OCI-LY7 (cell line): ENCODE measurements around the gene DRG2. TPM values are rescaled to one million over a fixed set of nuclear protein-coding genes. Genes with fewer than 3 reads are reported as not detected.

Experiments
- BruUV-seq: library from RNA; stranded (reverse); fragments of 400-500 nt; replicated peaks from 2 replicates; lab custom pipeline; 2021; lab: Mats Ljungman, UMichigan
- CTCF ChIA-PET: fragments of 300-600 bp; sonication (Branson Sonifier 250); formaldehyde crosslinking; loops from one replicate; lab custom pipeline; 2022; ENCODE audit warnings: antibody characterized with exemption; ENCODE audit not compliant: unreplicated experiment; lab: Charles Lee
- POLR2A ChIA-PET: fragments of 300-600 bp; sonication (Branson Sonifier 250); formaldehyde crosslinking; loops from one replicate; lab custom pipeline; 2022; ENCODE audit warnings: antibody characterized with exemption; lab: Charles Lee
- DNase-seq: peaks from one replicate; pipeline ENCODE4 v3.0.0-alpha.2; 2015; ENCODE audit warnings: low spot score
- H2AFZ ChIP-seq: fragments of 200-600 bp; sonication (generic), shearing (Covaris generic); 2 replicates; pipeline ENCODE4 v1.6.1; 2014; ENCODE audit warnings: mild to moderate bottlenecking, antibody characterized with exemption, low read length, moderate library complexity
- H3K27ac ChIP-seq: fragments of 200-600 bp; sonication (generic); 2 replicates; pipeline ENCODE4 v1.5.1; 2014; ENCODE audit warnings: mixed run types, low read depth, mild to moderate bottlenecking, moderate library complexity, low read length, inconsistent platforms; ENCODE audit not compliant: poor library complexity, severe bottlenecking
- H3K36me3 ChIP-seq: fragments of 200-600 bp; sonication (generic); 2 replicates; pipeline ENCODE4 v1.6.1; 2014; ENCODE audit warnings: mild to moderate bottlenecking, antibody characterized with exemption, low read length, moderate library complexity, mixed read lengths; ENCODE audit not compliant: insufficient read depth
- H3K4me1 ChIP-seq: fragments of 200-600 bp; sonication (generic); 2 replicates; pipeline ENCODE4 v1.5.1; 2014; ENCODE audit warnings: mild to moderate bottlenecking, low read length; ENCODE audit not compliant: insufficient read depth, poor library complexity, severe bottlenecking
- H3K4me2 ChIP-seq: fragments of 200-600 bp; sonication (generic); 2 replicates; pipeline ENCODE4 v1.6.1; 2014; ENCODE audit warnings: mild to moderate bottlenecking, low read length
- H3K4me3 ChIP-seq: fragments of 200-600 bp; sonication (generic); 2 replicates; pipeline ENCODE4 v1.5.1; 2014; ENCODE audit warnings: mild to moderate bottlenecking, low read depth, low read length; ENCODE audit not compliant: poor library complexity, severe bottlenecking
- H3K79me2 ChIP-seq: fragments of 200-600 bp; sonication (generic); 2 replicates; pipeline ENCODE4 v1.6.1; 2016; ENCODE audit warnings: low read depth, mild to moderate bottlenecking, low read length, moderate library complexity, mixed read lengths; ENCODE audit not compliant: insufficient read depth
- H3K9me2 ChIP-seq: fragments of 200-600 bp; sonication (generic); 2 replicates; pipeline ENCODE4 v1.6.1; 2016; ENCODE audit warnings: mild to moderate bottlenecking, low read length, mixed read lengths; ENCODE audit not compliant: insufficient read depth
- H3K9me3 ChIP-seq: fragments of 200-600 bp; sonication (generic); 2 replicates; pipeline ENCODE4 v1.6.1; 2014; ENCODE audit warnings: mild to moderate bottlenecking, mixed run types, low read length, mixed read lengths
- H4K20me1 ChIP-seq: fragments of 200-600 bp; sonication (generic); 2 replicates; pipeline ENCODE4 v1.6.1; 2014; ENCODE audit warnings: mild to moderate bottlenecking, antibody characterized with exemption, low read length, moderate library complexity, mixed read lengths; ENCODE audit not compliant: insufficient read depth
- EZH2phosphoT487 ChIP-seq: fragments of 200-600 bp; sonication (generic); IDR thresholded peaks from 2 replicates; pipeline ENCODE4 v1.6.1; 2018; ENCODE audit warnings: low read depth, borderline replicate concordance, mild to moderate bottlenecking, mixed run types, antibody characterized with exemption, low read length, moderate library complexity, mixed read lengths
- intact Hi-C: fragments of 100-400 bp; cut with micrococcal nuclease; formaldehyde crosslinking; loops from one replicate; pipeline ENCODE4 v1.10.0; 2022; ENCODE audit not compliant: unreplicated experiment
- total RNA-seq, 2 experiments: library from RNA; depleted of rRNA in 1 of 2; stranded (reverse); fragments of >200 nt in 1 of 2; shearing (Covaris generic) in 1 of 2; gene quantifications; 2 replicates each; pipeline ENCODE4 v1.2.3, GENCODE V29; 2014 to 2022
- TF ChIP-seq, protein P1 (sequence below): fragments of 200-600 bp; sonication (generic); conservative IDR thresholded peaks from 2 replicates; pipeline ENCODE4 v1.5.1; 2014; ENCODE audit warnings: mild to moderate bottlenecking, antibody characterized with exemption, low read length, moderate library complexity, mixed read lengths

Gene DRG2
- total RNA-seq, 2 experiments from 2014 or later = 60.4 to 62.6 TPM

DNA sequence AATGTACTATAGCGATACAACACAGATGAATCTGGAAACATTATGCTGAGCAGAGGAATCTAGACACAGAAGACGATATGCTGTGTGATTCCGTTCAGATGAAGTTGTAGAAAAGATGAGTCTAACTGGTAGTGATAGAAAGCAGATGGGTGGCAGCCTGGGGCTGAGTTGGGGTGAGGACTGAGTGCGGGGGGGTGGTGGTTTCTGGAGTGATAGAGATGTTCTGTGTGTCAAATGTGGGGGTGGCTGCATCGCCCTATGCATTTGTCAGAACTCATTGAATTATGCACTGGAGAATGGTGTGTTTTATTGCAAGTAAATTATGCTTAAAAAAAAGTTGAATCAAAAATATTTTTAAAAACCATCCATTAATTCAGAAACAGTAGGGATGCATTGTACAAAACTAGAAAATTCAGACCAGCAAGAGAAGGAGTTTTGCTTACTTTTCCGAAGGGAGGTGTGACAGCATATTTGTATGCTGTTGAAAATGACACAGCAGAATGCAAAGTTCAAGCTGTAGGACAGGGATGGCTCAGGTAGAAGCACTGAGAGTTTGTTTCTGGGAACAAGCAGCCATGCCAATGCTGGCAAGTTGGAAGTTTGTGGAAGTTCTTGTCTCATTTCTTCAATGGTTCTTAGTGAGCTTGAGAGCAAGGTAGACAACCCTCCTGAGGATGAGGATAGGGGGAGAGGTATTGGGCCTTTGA lies 13.0 kb upstream of the DRG2 start:
- H3K4me3 ChIP-seq = no peak overlapping the region
- no peak overlapping the region for H3K4me2 ChIP-seq
- POLR2A ChIA-PET = interaction anchor here (0.7 kb wide), 1 partner anchor 11 kb away, joined by 4 read pairs; no protein-coding TSS in a partner anchor
- DNase-seq = no peak
- H4K20me1 ChIP-seq = no peaks in the 10 kb centered on the region
- CTCF ChIA-PET = interaction anchor here (0.6 kb wide), 1 partner anchor 8 kb away, joined by 3 read pairs; no protein-coding TSS in a partner anchor
- peaks cover 9% of the 10 kb centered on the region for H3K4me1 ChIP-seq
- H2AFZ ChIP-seq = no peak overlapping the region
- no peak overlapping the region for H3K27ac ChIP-seq
- intact Hi-C loops = no loop called here
- no peaks in the 10 kb centered on the region for H3K9me2 ChIP-seq
- no peaks in the 10 kb centered on the region for H3K79me2 ChIP-seq
- no peak for TF ChIP-seq EZH2phosphoT487
- TF ChIP-seq, protein P1, sequence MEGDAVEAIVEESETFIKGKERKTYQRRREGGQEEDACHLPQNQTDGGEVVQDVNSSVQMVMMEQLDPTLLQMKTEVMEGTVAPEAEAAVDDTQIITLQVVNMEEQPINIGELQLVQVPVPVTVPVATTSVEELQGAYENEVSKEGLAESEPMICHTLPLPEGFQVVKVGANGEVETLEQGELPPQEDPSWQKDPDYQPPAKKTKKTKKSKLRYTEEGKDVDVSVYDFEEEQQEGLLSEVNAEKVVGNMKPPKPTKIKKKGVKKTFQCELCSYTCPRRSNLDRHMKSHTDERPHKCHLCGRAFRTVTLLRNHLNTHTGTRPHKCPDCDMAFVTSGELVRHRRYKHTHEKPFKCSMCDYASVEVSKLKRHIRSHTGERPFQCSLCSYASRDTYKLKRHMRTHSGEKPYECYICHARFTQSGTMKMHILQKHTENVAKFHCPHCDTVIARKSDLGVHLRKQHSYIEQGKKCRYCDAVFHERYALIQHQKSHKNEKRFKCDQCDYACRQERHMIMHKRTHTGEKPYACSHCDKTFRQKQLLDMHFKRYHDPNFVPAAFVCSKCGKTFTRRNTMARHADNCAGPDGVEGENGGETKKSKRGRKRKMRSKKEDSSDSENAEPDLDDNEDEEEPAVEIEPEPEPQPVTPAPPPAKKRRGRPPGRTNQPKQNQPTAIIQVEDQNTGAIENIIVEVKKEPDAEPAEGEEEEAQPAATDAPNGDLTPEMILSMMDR = no peak
- no peaks in the 10 kb centered on the region for H3K36me3 ChIP-seq
- BruUV-seq = no TSS peak
- H3K9me3 ChIP-seq = no peaks in the 10 kb centered on the region

DNA sequence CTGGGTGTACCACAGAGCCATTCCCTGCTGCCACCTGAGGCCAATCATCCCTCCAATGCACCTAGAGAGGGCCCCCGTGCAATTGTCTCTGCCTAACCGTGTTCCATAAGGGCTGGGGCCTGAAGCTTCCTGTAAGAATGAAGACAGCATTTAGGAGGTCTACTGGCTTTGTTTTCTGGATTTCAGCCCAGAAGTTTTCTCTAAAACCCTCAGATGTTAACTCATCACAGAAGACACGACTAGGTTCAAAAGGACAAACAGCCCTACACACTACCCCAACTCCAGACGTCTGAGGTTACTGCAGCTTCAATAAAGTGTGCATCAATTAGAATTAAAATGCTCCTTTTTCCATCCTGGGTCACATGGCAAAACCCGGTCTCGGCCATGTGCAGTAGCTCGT lies 10.8 kb upstream of the DRG2 start:
- peak overlapping the region; percentile 3; the same call in 1 of the 2 replicates for H2AFZ ChIP-seq
- H3K4me1 ChIP-seq = no peaks in the 10 kb centered on the region
- H3K4me2 ChIP-seq = no peak overlapping the region
- no peaks in the 10 kb centered on the region for H4K20me1 ChIP-seq
- H3K9me3 ChIP-seq = no peaks in the 10 kb centered on the region
- H3K79me2 ChIP-seq = no peaks in the 10 kb centered on the region
- POLR2A ChIA-PET = no interaction called here
- CTCF ChIA-PET = no interaction called here
- BruUV-seq = no TSS peak
- H3K27ac ChIP-seq = no peak overlapping the region
- no peak overlapping the region for H3K4me3 ChIP-seq
- intact Hi-C loops = no loop called here
- no peak for TF ChIP-seq EZH2phosphoT487
- TF ChIP-seq, protein P1 = no peak
- H3K36me3 ChIP-seq = no peaks in the 10 kb centered on the region
- H3K9me2 ChIP-seq = no peaks in the 10 kb centered on the region
- DNase-seq = no peak

DNA sequence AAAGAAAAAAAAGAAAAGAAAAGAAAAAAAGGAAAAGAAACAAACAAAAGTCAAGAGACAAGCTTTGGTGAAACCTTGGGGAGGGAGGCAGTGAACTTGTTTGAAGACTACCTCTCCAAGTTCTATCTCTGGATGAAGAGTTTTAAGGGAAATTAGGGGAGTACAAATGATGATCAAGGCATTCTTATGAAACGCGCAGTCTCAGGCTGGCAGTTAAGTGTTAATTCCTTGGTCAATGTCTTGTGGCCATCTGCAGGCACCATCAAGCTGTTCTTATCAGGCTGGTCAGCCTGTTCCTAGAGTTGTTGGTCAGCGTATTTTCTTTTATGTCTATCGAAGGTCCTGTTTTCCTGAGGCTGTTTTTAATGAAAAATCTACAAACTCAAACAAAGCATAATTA lies 8.2 kb upstream of the DRG2 start:
- ChIA-PET CTCF (no interaction called here), POLR2A (interaction anchor here (1.1 kb wide), 1 partner anchor 23 kb away, joined by 3 read pairs; no protein-coding TSS in a partner anchor)
- BruUV-seq = no TSS peak

More for the DNA sequence above, 8.2 kb upstream of the DRG2 start:
- no peak for DNase-seq
- Histone ChIP-seq H3K27ac (no peak overlapping the region), H3K36me3 (no peaks in the 10 kb centered on the region), H3K4me2 (no peak overlapping the region), H3K4me1 (no peaks in the 10 kb centered on the region), H3K9me2 (no peaks in the 10 kb centered on the region), H2AFZ (no peak overlapping the region), H3K9me3 (no peaks in the 10 kb centered on the region), H3K4me3 (no peak overlapping the region), H4K20me1 (no peaks in the 10 kb centered on the region), H3K79me2 (no peaks in the 10 kb centered on the region)
- TF ChIP-seq, protein P1 = no peak
- TF ChIP-seq EZH2phosphoT487 = no peak
- intact Hi-C loops = no loop called here
